ENCODE data around the gene FCHSD2. TPM values are rescaled to one million over a fixed set of nuclear protein-coding genes. Genes with fewer than 3 reads are reported as not detected.
"Not testable (repeated sequence)": the region's sequence is repeated elsewhere in the genome, so short reads cannot be mapped to it uniquely, and the experiment has no call there.

FCHSD2 gene
- total RNA-seq, 4 donors from 2014 or later, result 6.7 to 14.7 (median 8.5) TPM

DNA sequence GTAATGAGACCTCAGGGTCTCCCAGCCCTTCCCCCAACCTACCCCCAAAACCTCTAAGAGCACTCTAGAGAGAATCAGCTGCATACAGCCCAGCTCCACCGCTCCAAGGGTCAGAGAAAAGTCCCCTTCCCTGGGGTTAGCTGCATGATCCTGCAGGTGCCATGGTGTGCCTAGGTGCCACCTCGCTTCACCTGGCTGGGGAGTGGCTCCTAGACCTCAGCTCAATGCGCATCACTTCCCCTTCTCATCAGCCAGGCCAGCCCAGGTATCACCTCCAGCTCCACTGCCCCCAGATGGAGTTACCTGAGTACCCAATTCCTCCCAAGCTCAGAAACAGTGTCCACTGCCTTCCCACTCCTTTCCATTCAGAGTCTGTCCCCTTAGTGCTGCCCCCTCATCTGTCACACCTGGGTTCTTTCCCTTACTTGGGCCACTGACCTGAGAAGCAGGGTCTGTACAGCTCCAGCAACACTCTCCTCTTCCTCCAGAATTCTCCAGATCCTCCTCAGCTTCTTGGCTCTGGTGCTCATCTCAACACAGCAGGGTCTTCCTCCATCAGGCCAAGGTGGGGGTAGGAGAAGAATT, 349.6 kb downstream of the FCHSD2 start:
- DNase-seq (ENCODE audit: low spot score in 2 of 2), result no peak
- intact Hi-C loops (cut with DNase I; ENCODE audit: low total_unique reads), result no loop called here
- no peak overlapping the region for H3K4me3 ChIP-seq (ENCODE audit: low read depth, poor library complexity, severe bottlenecking)
- no peak for TF ChIP-seq POLR2A (IDR thresholded peaks at IDR 0.05)
- WGBS, 2 donors, result 92 to 100% methylated on average over 3 of the region's 3 CpGs

DNA sequence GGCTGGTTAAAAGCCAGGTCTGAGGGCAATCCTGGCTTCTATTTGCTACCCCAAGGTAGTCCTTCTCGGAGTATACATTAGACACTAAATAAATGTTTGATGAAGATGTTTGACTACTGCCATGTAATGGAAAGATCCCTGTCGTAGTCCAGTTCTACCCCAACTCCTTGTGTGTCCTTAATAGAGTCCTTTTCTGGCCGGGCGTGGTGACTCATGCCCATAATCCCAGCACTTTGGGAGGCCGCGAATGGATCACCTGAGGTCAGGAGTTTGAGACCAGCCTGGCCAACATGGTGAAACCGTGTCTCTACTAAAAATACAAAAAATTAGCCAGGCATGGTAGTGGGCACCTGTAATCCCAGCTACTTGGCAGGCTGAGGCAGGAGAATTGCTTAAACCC, 350.9 kb downstream of the FCHSD2 start:
- intact Hi-C loops (cut with DNase I; ENCODE audit: low total_unique reads); H3K4me3 ChIP-seq (ENCODE audit: low read depth, poor library complexity, severe bottlenecking); DNase-seq (ENCODE audit: low spot score in 2 of 2): not testable (repeated sequence)
- 79 to 81% methylated on average over 7 of the region's 7 CpGs for WGBS, 2 donors

DNA sequence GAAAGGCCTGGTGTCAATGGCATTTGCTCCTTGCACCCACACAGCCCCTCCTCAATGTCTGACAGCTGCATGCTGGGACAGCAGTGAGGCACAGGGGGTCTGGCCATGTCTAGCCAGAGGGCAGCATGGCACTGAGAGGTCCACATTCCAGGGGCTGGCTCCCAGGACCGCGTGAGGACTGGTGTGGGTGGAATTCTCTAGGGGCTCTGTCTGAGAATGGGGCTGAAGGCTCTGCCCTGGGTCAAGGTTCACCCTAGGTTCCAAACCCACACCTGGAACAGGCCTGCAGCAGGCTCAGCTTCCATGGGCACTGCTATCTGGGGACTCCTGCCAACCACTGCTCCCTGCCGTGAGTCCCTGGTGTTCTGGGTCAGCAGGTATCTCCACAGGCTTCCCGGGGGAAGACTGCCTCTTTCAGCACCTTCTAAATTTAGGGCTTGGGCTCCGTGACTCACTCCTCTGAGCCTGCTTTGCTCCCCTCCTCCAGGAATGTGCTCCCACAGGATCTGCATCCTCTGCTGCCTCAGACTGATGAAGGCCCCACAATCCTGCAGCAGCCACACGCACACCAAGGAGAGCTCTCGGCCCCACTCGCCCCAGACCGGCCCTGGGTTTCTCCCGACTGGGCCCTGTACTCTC, 352.5 kb downstream of the FCHSD2 start:
- no peak for TF ChIP-seq POLR2A (IDR thresholded peaks at IDR 0.05)
- TF ChIP-seq, protein P1, sequence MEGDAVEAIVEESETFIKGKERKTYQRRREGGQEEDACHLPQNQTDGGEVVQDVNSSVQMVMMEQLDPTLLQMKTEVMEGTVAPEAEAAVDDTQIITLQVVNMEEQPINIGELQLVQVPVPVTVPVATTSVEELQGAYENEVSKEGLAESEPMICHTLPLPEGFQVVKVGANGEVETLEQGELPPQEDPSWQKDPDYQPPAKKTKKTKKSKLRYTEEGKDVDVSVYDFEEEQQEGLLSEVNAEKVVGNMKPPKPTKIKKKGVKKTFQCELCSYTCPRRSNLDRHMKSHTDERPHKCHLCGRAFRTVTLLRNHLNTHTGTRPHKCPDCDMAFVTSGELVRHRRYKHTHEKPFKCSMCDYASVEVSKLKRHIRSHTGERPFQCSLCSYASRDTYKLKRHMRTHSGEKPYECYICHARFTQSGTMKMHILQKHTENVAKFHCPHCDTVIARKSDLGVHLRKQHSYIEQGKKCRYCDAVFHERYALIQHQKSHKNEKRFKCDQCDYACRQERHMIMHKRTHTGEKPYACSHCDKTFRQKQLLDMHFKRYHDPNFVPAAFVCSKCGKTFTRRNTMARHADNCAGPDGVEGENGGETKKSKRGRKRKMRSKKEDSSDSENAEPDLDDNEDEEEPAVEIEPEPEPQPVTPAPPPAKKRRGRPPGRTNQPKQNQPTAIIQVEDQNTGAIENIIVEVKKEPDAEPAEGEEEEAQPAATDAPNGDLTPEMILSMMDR (IDR thresholded peaks at IDR 0.05), result no peak
- 44 to 60% methylated on average over 10 of the region's 10 CpGs for WGBS, 2 donors
- intact Hi-C loops (cut with DNase I; ENCODE audit: low total_unique reads), result no loop called here
- DNase-seq (ENCODE audit: low spot score in 2 of 2), result no peak
- H3K4me3 ChIP-seq (ENCODE audit: low read depth, poor library complexity, severe bottlenecking), result no peak overlapping the region

DNA sequence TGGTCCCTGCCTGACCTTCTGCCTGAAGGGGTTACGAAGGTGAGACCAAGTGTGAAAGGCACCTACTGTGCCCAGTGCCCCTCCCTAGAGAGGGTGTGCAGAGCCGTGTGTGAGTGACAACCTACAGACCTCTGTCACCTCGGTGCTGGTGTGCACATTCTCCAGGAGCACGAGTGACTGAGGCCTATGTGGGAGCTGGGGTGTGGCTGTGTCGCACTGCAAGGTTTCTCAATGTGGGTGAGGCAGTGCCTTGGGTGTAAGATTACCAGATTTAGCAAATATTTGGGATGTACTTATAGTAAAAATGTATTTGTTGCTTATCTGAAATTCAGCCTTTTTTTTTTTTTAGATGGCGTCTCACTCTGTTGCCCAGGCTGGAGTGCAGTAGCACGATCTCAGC, 353.9 kb downstream of the FCHSD2 start:
- no peak for TF ChIP-seq POLR2A (IDR thresholded peaks at IDR 0.05)
- TF ChIP-seq, protein P1 (IDR thresholded peaks at IDR 0.05), result no peak
- H3K4me3 ChIP-seq (ENCODE audit: low read depth, poor library complexity, severe bottlenecking), result no peak overlapping the region
- intact Hi-C loops (cut with DNase I; ENCODE audit: low total_unique reads), result no loop called here
- whole genome bisulfite sequencing, 2 donors, result 60 to 74% methylated on average over 7 of the region's 7 CpGs
- no peak for DNase-seq (ENCODE audit: low spot score in 2 of 2)

DNA sequence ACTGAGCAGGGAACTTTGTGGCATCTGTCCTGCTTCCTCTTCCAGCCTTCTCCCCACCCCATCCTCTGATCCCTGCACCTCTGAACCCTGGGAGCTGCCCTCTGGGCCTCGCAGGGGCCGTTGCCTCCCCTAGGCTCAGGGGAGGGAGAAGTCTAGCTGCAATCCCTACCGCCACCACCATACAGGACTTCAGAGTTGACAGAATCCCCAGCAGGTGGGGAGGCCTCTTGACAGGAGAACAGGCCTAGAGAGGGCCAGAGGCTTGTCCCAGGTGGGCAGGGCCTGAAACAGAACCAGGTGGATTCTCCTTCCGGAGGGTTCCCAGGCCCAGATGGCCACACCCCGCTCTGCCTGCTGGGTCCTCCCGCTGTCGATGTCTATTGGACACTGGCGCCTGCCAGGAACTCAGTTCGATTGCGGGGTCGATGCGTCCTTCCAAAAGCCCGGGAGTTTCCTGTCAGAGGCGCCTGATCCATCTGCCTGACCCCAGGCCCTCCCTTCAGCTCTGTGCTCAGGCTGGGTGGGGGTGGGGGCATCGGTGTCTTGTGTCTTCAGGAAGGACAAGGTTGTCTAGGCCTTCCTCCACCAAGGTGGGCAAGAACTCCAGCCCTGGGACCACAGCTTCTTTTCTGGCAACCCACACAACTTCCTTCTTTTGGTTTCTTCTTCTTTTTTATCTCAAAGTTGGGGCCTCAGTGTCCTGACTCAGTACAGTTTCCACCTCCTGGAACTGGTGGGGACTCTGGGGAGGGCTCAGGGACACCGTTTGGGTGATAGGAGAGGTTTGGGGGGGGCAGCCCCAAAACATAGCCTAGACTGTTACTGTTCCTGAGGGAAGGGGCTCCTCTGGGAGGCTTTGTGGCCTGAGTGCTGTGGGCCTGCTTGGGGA, 354.7 kb downstream of the FCHSD2 start:
- DNase-seq (ENCODE audit: low spot score in 2 of 2), result no peak
- WGBS, 2 donors, result 65 to 71% methylated on average over 6 to 15 of the region's 16 CpGs
- no peak overlapping the region for H3K4me3 ChIP-seq (ENCODE audit: low read depth, poor library complexity, severe bottlenecking)
- intact Hi-C loops (cut with DNase I; ENCODE audit: low total_unique reads), result no loop called here
- no peak for TF ChIP-seq POLR2A (IDR thresholded peaks at IDR 0.05)
- TF ChIP-seq, protein P1 (IDR thresholded peaks at IDR 0.05), result no peak

Other genes with a start within 250 kb of the FCHSD2 start
- 1 to 10 TPM; 3.2 to 8.7 (median 5.1) TPM for gene P2RY2, start 76.0 kb upstream of the FCHSD2 start, total RNA-seq
- gene P2RY6, start 130.0 kb upstream of the FCHSD2 start, total RNA-seq, result under 1 TPM in 2 of 4 donors, not detected in 2; 0.46 to 0.81 TPM
- 10 to 100 TPM; 10.2 to 18.8 (median 14.7) TPM for gene ARHGEF17, start 166.0 kb upstream of the FCHSD2 start, total RNA-seq
- 1 to 10 TPM; 2.1 to 4.8 (median 4.4) TPM for gene RELT, start 234.1 kb upstream of the FCHSD2 start, total RNA-seq

Measured in lower leg skin (tissue), 4 donors.